ENCODE results near the gene DFFB. TPM values are rescaled to one million over a fixed set of nuclear protein-coding genes. Genes with fewer than 3 reads are reported as not detected.

The DFFB gene
- polyA plus RNA-seq, 3 donors: 5.9 to 14.7 (median 6.6) TPM

DNA sequence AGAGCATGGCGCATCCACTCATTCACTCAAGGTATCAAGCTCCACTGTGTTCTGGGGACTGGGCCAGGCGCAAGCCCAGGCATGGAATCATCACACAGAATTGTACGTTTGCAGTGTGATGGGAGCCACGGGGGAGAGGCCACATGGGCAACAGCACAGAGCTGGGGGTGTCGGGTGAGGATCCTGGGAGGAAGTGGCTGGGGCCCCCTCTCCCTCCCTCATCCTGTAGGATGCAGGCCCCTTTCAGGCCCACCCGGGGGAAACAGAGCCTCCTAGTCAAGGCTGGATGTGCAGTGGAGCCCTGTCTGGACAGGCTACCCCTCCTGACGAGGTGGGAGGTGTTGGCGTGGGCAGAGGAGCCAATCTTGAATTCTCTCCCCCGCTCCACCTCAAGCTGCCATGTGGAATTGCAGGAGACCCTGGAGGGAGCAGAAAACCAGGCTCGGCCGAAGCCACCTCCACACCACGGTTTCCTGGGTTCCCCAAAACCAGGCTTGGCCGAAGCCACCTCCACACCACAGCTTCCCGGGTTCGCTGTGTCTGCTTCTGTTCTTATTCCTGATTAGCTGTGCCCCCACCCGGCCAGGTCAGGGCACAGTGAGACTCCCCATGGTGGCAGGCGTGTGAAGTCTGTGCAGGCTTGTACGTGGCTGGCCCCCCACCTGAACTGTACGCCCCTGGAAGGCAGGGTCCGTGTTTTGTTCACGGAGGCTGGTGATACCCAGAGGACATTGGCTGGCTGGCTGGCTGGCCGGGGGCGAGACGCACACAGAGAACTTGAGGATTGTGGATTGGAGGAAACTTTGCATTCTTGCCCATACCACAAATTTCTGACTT is 46.9 kb downstream of the DFFB start:
- 70% methylated on average over 11 of the region's 24 CpGs for WGBS (ENCODE audit: insufficient coverage)
- Histone ChIP-seq H3K27me3 (ENCODE audit: control insufficient read depth in 2 of 2, insufficient read depth in 2 of 2, low read length in 2 of 2) (no peaks in the 10 kb centered on the region), H3K4me3 (replicated peaks in 1 of 3; ENCODE audit: low read depth in 2 of 3, low read length in 3 of 3) (no peak overlapping the region), H3K27ac (ENCODE audit: low read depth in 1 of 2, low read length in 2 of 2) (no peak overlapping the region), H2AFZ (ENCODE audit: insufficient read depth, low read depth, low read length, poor library complexity, severe bottlenecking) (no peak overlapping the region), H3K79me2 (ENCODE audit: insufficient read depth, low read length) (peaks cover 8% of the 10 kb centered on the region), H3K4me2 (replicated peaks; ENCODE audit: extremely low read depth, low read length, poor library complexity, severe bottlenecking) (no peak overlapping the region), H3K9ac (ENCODE audit: insufficient read depth, low read length, poor library complexity, severe bottlenecking) (no peak overlapping the region), H3K4me1 (ENCODE audit: control insufficient read depth in 1 of 2, insufficient read depth in 2 of 2, low read length in 2 of 2) (peaks cover 18 to 26% of the 10 kb centered on the region in 2 donors), H3K9me3 (replicated peaks in 1 of 2; ENCODE audit: control insufficient read depth in 1 of 2, insufficient read depth in 1 of 2, low read length in 2 of 2) (no peaks in the 10 kb centered on the region), H3K36me3 (replicated peaks in 1 of 2; ENCODE audit: control insufficient read depth in 1 of 2, insufficient read depth in 2 of 2, low read length in 2 of 2) (no peaks in the 10 kb centered on the region), H4K20me1 (ENCODE audit: insufficient read depth, low read length) (peaks cover 3% of the 10 kb centered on the region)
- TF ChIP-seq CTCF (IDR thresholded peaks at IDR 0.05): no peak
- no peak overlapping the region for H3K27ac Mint-ChIP-seq
- H3K36me3 Mint-ChIP-seq: peaks cover 5% of the 10 kb centered on the region in 2 donors
- H3K4me3 Mint-ChIP-seq: no peak overlapping the region
- peaks cover 6 to 12% (median 6%) of the 10 kb centered on the region in 3 donors for H3K27me3 Mint-ChIP-seq (ENCODE audit: low read depth in 3 of 3)
- H3K4me1 Mint-ChIP-seq: peaks cover 31% of the 10 kb centered on the region
- H3K9me3 Mint-ChIP-seq: no peaks in the 10 kb centered on the region
- intact Hi-C loops (cut with micrococcal nuclease): loop anchor here (5.0 to 10.0 kb wide), 3 partner anchors 129 to 279 kb away; partner anchors contain the start of genes SMIM1 (in 2 of the 2) and TPRG1L (in 1 of the 2)
- no peak for DNase-seq

DNA sequence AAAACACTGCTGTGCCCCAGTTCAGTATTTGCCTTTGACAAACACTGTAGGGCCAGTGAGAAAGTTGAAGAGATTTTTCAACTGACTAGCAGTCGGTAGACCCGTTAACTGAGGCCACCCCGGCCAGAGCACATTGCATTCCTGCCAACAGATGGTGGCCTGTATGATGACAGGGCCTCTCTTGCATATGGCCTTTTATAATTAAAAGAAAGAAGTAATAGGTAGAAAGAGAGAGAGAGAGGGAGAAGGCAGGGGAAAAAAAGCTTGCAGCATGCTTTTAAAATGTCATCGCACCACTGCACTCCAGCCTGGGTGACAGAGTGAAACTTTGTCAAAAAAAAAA is 47.5 kb downstream of the DFFB start:
- H3K9me3 ChIP-seq (replicated peaks in 1 of 2; ENCODE audit: control insufficient read depth in 1 of 2, insufficient read depth in 1 of 2, low read length in 2 of 2): no peaks in the 10 kb centered on the region
- Mint-ChIP-seq H3K27ac (no peak overlapping the region), H3K4me1 (peaks cover 28% of the 10 kb centered on the region), H3K4me3 (no peak overlapping the region), H3K36me3 (peaks cover 5% of the 10 kb centered on the region in 2 donors), H3K9me3 (no peaks in the 10 kb centered on the region), H3K27me3 (ENCODE audit: low read depth in 3 of 3) (peaks cover 6 to 15% (median 10%) of the 10 kb centered on the region in 3 donors)
- H3K4me3 ChIP-seq (replicated peaks in 1 of 3; ENCODE audit: low read depth in 2 of 3, low read length in 3 of 3): no peak overlapping the region
- no peak for TF ChIP-seq CTCF (IDR thresholded peaks at IDR 0.05)
- no peaks in the 10 kb centered on the region for H4K20me1 ChIP-seq (ENCODE audit: insufficient read depth, low read length)
- no peaks in the 10 kb centered on the region for H3K36me3 ChIP-seq (replicated peaks in 1 of 2; ENCODE audit: control insufficient read depth in 1 of 2, insufficient read depth in 2 of 2, low read length in 2 of 2)
- H2AFZ ChIP-seq (ENCODE audit: insufficient read depth, low read depth, low read length, poor library complexity, severe bottlenecking): no peak overlapping the region
- peaks cover 12 to 20% of the 10 kb centered on the region in 2 donors for H3K4me1 ChIP-seq (ENCODE audit: control insufficient read depth in 1 of 2, insufficient read depth in 2 of 2, low read length in 2 of 2)
- 87% methylated on average over 3 of the region's 4 CpGs for WGBS (ENCODE audit: insufficient coverage)
- no peak overlapping the region for H3K4me2 ChIP-seq (replicated peaks; ENCODE audit: extremely low read depth, low read length, poor library complexity, severe bottlenecking)
- intact Hi-C loops (cut with micrococcal nuclease): loop anchor here (5.0 to 10.0 kb wide), 3 partner anchors 130 to 280 kb away; partner anchors contain the start of genes SMIM1 (in 2 of the 2) and TPRG1L (in 1 of the 2)
- H3K9ac ChIP-seq (ENCODE audit: insufficient read depth, low read length, poor library complexity, severe bottlenecking): no peak overlapping the region
- H3K27ac ChIP-seq (ENCODE audit: low read depth in 1 of 2, low read length in 2 of 2): no peak overlapping the region
- no peaks in the 10 kb centered on the region for H3K27me3 ChIP-seq (ENCODE audit: control insufficient read depth in 2 of 2, insufficient read depth in 2 of 2, low read length in 2 of 2)
- peaks cover 2% of the 10 kb centered on the region for H3K79me2 ChIP-seq (ENCODE audit: insufficient read depth, low read length)
- no peak for DNase-seq

All from CD14-positive monocyte (primary cell).